Measurements from ENCODE around the gene MED15.
"Not testable (repeated sequence)": the region's sequence is repeated elsewhere in the genome, so short reads cannot be mapped to it uniquely, and the experiment has no call there.

MED15 gene

GRCh38 chr22:20542055-20542454 is 34.6 kb downstream of the MED15 start:
- Histone ChIP-seq H3K9me3 (ENCODE audit: control insufficient read depth, low read length) (no peaks in the 10 kb centered on the region), H3K27ac (no peak overlapping the region), H3K36me3 (ENCODE audit: control insufficient read depth, insufficient read depth, low read length) (no peaks in the 10 kb centered on the region)

DNA sequence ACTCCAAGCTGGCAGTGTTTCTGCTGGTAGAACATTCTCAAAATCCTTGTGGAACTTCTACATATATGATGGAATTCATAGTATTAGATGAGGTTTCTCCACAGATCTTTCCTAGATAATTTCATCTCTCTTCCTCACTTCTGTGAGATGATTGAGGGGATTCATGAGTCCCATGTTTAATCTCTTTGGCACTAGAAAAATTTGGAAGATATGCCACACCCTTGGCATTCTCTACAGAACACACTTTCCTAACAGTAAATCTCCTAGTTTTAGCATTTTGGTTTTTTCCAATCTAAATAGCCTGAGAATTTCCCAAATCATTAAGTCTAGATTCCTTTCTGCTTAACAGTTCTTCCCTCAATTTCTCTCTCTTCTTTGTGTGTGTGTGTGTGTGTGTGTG is 35.3 kb downstream of the MED15 start:
- TF ChIP-seq, protein P1, sequence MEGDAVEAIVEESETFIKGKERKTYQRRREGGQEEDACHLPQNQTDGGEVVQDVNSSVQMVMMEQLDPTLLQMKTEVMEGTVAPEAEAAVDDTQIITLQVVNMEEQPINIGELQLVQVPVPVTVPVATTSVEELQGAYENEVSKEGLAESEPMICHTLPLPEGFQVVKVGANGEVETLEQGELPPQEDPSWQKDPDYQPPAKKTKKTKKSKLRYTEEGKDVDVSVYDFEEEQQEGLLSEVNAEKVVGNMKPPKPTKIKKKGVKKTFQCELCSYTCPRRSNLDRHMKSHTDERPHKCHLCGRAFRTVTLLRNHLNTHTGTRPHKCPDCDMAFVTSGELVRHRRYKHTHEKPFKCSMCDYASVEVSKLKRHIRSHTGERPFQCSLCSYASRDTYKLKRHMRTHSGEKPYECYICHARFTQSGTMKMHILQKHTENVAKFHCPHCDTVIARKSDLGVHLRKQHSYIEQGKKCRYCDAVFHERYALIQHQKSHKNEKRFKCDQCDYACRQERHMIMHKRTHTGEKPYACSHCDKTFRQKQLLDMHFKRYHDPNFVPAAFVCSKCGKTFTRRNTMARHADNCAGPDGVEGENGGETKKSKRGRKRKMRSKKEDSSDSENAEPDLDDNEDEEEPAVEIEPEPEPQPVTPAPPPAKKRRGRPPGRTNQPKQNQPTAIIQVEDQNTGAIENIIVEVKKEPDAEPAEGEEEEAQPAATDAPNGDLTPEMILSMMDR (IDR thresholded peaks at IDR 0.05), result no peak
- H3K4me2 ChIP-seq (ENCODE audit: low read length), result no peak overlapping the region

More at GRCh38 chr22:20542055-20542454, 34.6 kb downstream of the MED15 start:
- TF ChIP-seq, protein P1 (IDR thresholded peaks at IDR 0.05), result no peak
- Histone ChIP-seq H3K4me3 (ENCODE audit: low read depth, low read length) (no peak overlapping the region), H3K9ac (no peak overlapping the region), H3K79me2 (peaks cover 17% of the 10 kb centered on the region), H3K4me2 (ENCODE audit: low read length) (no peak overlapping the region), H3K27me3 (ENCODE audit: control insufficient read depth, insufficient read depth, low read length) (no peaks in the 10 kb centered on the region), H2AFZ (no peak overlapping the region), H3K4me1 (no peaks in the 10 kb centered on the region)

DNA sequence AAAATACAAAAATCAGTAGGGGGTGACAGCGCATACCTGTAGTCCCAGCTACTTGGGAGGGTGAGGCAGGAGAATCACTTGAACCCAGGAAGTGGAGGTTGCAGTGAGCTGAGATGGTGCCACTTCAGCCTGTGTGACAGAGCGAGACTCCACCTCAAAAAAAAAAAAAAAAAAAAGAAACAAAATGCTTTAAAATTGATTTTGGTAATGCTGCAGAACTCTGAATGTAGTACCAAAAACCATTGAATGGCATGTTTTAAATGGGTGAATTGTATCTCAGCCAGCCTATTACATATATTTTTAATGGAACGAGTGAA is 37.9 kb downstream of the MED15 start:
- H3K27ac ChIP-seq; H3K9me3 ChIP-seq (ENCODE audit: control insufficient read depth, low read length); H3K4me3 ChIP-seq (ENCODE audit: low read depth, low read length); H3K4me2 ChIP-seq (ENCODE audit: low read length); H2AFZ ChIP-seq; H3K9ac ChIP-seq; H3K36me3 ChIP-seq (ENCODE audit: control insufficient read depth, insufficient read depth, low read length); H3K4me1 ChIP-seq; H3K27me3 ChIP-seq (ENCODE audit: control insufficient read depth, insufficient read depth, low read length): not testable (repeated sequence)
- peaks cover 12% of the 10 kb centered on the region for H3K79me2 ChIP-seq

More for the DNA sequence above, 35.3 kb downstream of the MED15 start:
- no peak overlapping the region for H3K4me3 ChIP-seq (ENCODE audit: low read depth, low read length)
- H3K9me3 ChIP-seq (ENCODE audit: control insufficient read depth, low read length), result no peaks in the 10 kb centered on the region
- H2AFZ ChIP-seq, result no peak overlapping the region
- no peaks in the 10 kb centered on the region for H3K4me1 ChIP-seq
- peaks cover 12% of the 10 kb centered on the region for H3K79me2 ChIP-seq
- H3K27me3 ChIP-seq (ENCODE audit: control insufficient read depth, insufficient read depth, low read length), result no peaks in the 10 kb centered on the region
- H3K9ac ChIP-seq, result no peak overlapping the region
- H3K27ac ChIP-seq, result no peak overlapping the region
- H3K36me3 ChIP-seq (ENCODE audit: control insufficient read depth, insufficient read depth, low read length), result no peaks in the 10 kb centered on the region

DNA sequence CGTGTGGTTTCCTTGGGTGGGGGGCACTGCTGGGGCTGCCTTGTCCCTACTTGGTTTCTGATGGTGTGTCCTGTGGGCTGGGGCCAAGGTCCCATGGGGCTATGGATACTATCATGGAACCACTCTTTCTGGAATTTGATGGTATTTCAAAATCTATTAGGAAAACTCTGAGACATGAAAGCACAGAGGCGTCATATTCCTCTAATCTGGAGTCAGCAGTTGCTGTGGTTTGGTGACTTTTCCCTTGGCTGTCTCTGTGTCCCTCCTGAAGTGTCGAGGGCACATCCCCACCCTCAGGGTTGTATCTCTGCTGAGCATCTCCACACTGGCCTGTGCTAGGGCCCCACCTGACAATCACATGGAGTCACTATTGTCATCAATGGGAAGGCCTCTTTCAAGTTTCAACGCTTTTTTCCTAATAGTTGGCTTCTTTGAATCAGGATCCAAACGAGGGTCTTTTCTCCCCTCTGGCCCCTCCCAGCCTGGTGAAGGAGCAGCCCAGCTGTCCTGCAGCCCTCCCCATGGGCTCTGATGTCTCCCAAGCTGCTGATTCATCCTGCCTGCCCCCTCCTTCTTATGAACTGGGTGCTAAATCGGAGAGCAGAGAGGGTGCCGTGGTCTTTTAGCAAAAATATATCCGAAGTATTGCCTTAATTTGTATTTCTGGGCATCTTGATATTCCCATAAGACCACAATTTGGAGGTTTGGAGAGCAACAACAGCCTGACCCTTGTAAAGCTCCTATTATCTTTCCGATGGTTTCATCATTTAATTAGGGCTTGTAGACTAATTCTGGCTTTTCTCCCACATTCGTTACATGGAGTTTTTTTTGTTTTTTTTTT is 38.5 kb downstream of the MED15 start:
- no peak overlapping the region for H3K4me2 ChIP-seq (ENCODE audit: low read length)
- no peak overlapping the region for H3K27ac ChIP-seq
- TF ChIP-seq, protein P1 (IDR thresholded peaks at IDR 0.05), result no peak
- no peaks in the 10 kb centered on the region for H3K27me3 ChIP-seq (ENCODE audit: control insufficient read depth, insufficient read depth, low read length)
- H3K79me2 ChIP-seq, result peaks cover 12% of the 10 kb centered on the region
- no peaks in the 10 kb centered on the region for H3K36me3 ChIP-seq (ENCODE audit: control insufficient read depth, insufficient read depth, low read length)
- no peaks in the 10 kb centered on the region for H3K4me1 ChIP-seq
- no peak overlapping the region for H3K4me3 ChIP-seq (ENCODE audit: low read depth, low read length)
- H3K9me3 ChIP-seq (ENCODE audit: control insufficient read depth, low read length), result no peaks in the 10 kb centered on the region
- no peak overlapping the region for H3K9ac ChIP-seq
- H2AFZ ChIP-seq, result no peak overlapping the region

DNA sequence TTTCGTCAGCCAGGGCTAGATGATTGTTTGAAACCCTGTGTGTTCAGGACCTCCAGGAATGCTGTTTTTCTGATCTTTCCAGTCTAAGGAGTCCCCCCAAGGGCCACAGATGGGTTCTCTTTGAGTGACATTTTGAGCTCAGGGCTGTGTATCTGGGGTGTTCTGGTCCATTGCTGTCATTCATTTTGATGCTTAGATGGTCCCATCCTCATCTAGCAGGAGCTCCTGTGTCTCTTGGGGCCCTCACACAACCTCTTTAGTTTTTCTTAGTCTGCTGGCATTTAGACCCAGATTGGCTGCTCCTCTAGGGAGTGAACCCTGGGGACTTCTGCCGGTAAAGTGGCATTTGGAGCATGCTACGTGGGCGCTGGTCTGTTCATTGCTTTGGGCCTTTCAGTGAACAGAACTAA is 39.1 kb downstream of the MED15 start:
- Histone ChIP-seq H3K36me3 (ENCODE audit: control insufficient read depth, insufficient read depth, low read length) (no peaks in the 10 kb centered on the region), H3K4me3 (ENCODE audit: low read depth, low read length) (no peak overlapping the region), H3K27me3 (ENCODE audit: control insufficient read depth, insufficient read depth, low read length) (no peaks in the 10 kb centered on the region), H3K27ac (no peak overlapping the region), H2AFZ (no peak overlapping the region), H3K9ac (no peak overlapping the region), H3K4me2 (ENCODE audit: low read length) (no peak overlapping the region), H3K4me1 (no peaks in the 10 kb centered on the region), H3K9me3 (ENCODE audit: control insufficient read depth, low read length) (no peaks in the 10 kb centered on the region), H3K79me2 (peaks cover 12% of the 10 kb centered on the region)
- TF ChIP-seq, protein P1 (IDR thresholded peaks at IDR 0.05), result no peak
